Measurements from ENCODE around the gene KIRREL1.

Gene KIRREL1

GRCh38 chr1:158035014-158035413, 41.6 kb downstream of the KIRREL1 start:
- ChIA-PET POLR2A (no interaction called here), CTCF (interaction anchor here (1.1 to 19.3 kb wide), 17 partner anchors 11 to 86 kb away, joined by 4 to 359 read pairs (median 5); partner anchors contain the start of gene KIRREL1)
- DNase-seq (ENCODE audit: low read depth, low spot score), result no peak
- H3K4me3 ChIP-seq (ENCODE audit: low read depth, low read length), result no peak overlapping the region
- TF ChIP-seq, protein P1, sequence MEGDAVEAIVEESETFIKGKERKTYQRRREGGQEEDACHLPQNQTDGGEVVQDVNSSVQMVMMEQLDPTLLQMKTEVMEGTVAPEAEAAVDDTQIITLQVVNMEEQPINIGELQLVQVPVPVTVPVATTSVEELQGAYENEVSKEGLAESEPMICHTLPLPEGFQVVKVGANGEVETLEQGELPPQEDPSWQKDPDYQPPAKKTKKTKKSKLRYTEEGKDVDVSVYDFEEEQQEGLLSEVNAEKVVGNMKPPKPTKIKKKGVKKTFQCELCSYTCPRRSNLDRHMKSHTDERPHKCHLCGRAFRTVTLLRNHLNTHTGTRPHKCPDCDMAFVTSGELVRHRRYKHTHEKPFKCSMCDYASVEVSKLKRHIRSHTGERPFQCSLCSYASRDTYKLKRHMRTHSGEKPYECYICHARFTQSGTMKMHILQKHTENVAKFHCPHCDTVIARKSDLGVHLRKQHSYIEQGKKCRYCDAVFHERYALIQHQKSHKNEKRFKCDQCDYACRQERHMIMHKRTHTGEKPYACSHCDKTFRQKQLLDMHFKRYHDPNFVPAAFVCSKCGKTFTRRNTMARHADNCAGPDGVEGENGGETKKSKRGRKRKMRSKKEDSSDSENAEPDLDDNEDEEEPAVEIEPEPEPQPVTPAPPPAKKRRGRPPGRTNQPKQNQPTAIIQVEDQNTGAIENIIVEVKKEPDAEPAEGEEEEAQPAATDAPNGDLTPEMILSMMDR (IDR thresholded peaks at IDR 0.05; ENCODE audit: insufficient read depth, low read length, missing control alignments), result no peak

DNA sequence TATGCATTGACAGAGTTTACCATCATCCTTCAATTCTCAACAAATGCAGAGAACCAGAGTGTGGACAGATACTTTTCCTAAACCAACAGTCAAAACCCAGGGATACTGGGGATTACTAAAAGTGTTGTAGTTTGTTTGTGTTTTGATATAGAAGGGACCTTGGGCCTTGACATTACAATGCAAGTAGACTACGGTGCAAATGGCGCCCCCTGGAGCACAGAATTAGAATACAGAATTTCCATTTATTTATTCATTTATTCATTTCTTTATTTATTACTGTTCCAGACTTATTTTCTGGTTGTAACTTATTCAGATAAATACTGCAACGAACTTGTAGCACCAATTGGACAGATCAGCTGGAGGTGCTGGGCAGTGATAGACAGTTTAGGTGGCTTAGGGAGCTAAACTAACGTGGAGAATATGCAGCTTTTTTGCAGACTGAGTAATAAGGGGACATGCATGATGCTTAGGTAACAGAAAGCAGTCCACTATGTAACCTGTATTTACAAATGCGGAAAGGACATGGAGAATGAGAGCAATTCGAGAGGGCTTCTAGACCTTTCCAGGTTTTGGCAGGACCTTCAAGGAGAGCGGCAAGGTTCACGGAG, 42.6 kb downstream of the KIRREL1 start:
- POLR2A ChIA-PET, result no interaction called here
- H3K4me3 ChIP-seq (ENCODE audit: low read depth, low read length), result no peak overlapping the region
- CTCF ChIA-PET, result interaction anchor here (0.6 to 19.3 kb wide), 26 partner anchors 10 to 85 kb away, joined by 3 to 359 read pairs (median 4); partner anchors contain the start of gene KIRREL1
- TF ChIP-seq, protein P1 (IDR thresholded peaks at IDR 0.05; ENCODE audit: insufficient read depth, low read length, missing control alignments), result peak; percentile 42
- no peak for DNase-seq (ENCODE audit: low read depth, low spot score)

DNA sequence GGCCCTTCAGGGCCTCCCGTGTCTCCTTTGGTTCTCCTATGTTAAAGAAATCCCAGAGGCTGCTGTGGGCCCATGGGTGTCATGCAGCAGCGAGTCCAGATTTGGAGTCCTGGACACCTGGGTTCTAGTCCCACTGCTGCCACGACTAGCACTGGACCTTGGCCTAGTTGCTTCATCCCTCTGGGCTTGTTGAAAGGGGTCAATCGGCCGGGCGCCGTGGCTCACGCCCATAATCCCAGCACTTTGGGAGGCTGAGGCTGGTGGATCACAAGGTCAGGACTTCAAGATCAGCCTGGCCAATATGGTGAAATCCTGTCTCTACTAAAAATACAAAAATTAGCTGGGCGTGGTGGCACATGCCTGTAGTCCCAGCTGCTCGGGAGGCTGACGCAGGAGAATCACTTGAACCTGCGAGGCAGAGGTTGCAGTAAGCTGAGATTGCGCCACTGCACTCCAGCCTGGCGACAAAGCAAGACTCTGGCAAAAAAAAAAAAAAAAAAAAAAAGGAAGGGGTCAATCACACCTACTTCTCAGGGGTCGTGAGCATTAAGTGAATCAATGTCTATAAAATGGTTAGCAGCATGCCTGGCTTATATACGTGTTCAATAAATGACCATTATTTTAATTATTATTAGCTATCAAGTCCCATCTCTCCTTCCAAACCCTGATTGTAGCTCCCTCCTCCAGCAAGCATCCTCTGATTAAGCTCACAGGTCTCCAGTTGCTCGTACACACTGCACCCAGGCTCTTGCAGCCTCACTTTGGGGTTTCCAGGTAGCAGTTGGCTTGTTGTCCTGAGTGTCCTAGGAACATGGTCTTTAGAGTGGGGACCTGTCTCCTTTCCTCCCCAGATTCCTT, 43.8 kb downstream of the KIRREL1 start:
- CTCF ChIA-PET, result interaction anchor here (0.8 to 19.3 kb wide), 20 partner anchors 9 to 87 kb away, joined by 3 to 359 read pairs (median 4); partner anchors contain the start of gene KIRREL1
- POLR2A ChIA-PET, result interaction anchor here (0.8 to 1.4 kb wide), 7 partner anchors 11 to 68 kb away, joined by 3 to 6 read pairs (median 3); partner anchors contain the start of gene KIRREL1
- TF ChIP-seq, protein P1 (IDR thresholded peaks at IDR 0.05; ENCODE audit: insufficient read depth, low read length, missing control alignments), result no peak
- DNase-seq (ENCODE audit: low read depth, low spot score), result no peak
- no peak overlapping the region for H3K4me3 ChIP-seq (ENCODE audit: low read depth, low read length)

DNA sequence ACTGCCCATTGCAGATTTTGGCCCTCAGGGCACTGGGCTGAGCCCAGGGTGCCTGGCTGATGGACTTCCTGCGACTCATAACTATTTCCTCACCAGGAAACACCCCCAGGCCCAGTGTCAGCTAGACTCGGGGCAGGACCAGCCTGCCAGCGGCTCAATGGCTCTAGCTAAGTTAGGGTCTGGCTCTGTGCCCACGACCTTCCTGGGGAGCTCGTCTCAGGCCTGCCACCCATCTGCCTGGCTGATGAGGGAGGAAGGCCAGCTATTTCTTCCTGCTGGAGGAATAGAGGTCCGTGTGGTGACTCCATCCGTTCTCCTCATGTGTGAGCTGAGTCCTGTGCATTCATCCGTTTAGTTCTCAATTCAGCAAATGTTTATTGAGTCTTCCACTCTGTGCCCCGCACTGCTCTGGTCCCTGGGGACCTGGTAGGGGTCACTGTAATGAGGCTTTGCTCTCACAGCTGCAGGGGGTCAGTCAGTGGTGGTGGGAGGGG, 44.5 kb downstream of the KIRREL1 start:
- DNase-seq (ENCODE audit: low read depth, low spot score), result no peak
- CTCF ChIA-PET, result interaction anchor here (0.9 to 19.3 kb wide), 16 partner anchors 8 to 80 kb away, joined by 3 to 359 read pairs (median 6); partner anchors contain the start of gene KIRREL1
- POLR2A ChIA-PET, result interaction anchor here (0.8 to 1.4 kb wide), 7 partner anchors 12 to 69 kb away, joined by 3 to 6 read pairs (median 3); partner anchors contain the start of gene KIRREL1
- TF ChIP-seq, protein P1 (IDR thresholded peaks at IDR 0.05; ENCODE audit: insufficient read depth, low read length, missing control alignments), result no peak
- no peak overlapping the region for H3K4me3 ChIP-seq (ENCODE audit: low read depth, low read length)

GRCh38 chr1:158038793-158039192, 45.3 kb downstream of the KIRREL1 start:
- CTCF ChIA-PET, result interaction anchor here (0.8 to 19.3 kb wide), 12 partner anchors 7 to 81 kb away, joined by 3 to 359 read pairs (median 5); partner anchors contain the start of gene KIRREL1
- H3K4me3 ChIP-seq (ENCODE audit: low read depth, low read length), result no peak overlapping the region
- POLR2A ChIA-PET, result no interaction called here
- TF ChIP-seq, protein P1 (IDR thresholded peaks at IDR 0.05; ENCODE audit: insufficient read depth, low read length, missing control alignments), result no peak
- no peak for DNase-seq (ENCODE audit: low read depth, low spot score)
